HUES6 (cell line): ENCODE results near the gene CHD1.

Experiments used
- H3K27ac ChIP-seq: 2 replicates; pipeline ENCODE4 v1.7.0; 2013; ENCODE audit warnings: low read depth, mild to moderate bottlenecking, low read length, inconsistent platforms
- H3K27me3 ChIP-seq: 2 replicates; pipeline ENCODE4 v1.6.1; 2013; ENCODE audit warnings: low read length; ENCODE audit not compliant: control insufficient read depth, insufficient read depth
- H3K36me3 ChIP-seq: 2 replicates; pipeline ENCODE4 v1.6.1; 2013; ENCODE audit warnings: low read length; ENCODE audit not compliant: control insufficient read depth, insufficient read depth
- H3K4me1 ChIP-seq: 2 replicates; pipeline ENCODE4 v1.6.1; 2013; ENCODE audit warnings: low read length; ENCODE audit not compliant: control insufficient read depth, insufficient read depth
- H3K4me3 ChIP-seq: 2 replicates; pipeline ENCODE4 v1.5.1; 2013; ENCODE audit warnings: low read depth, low read length
- H3K9ac ChIP-seq: one replicate; pipeline ENCODE4 v1.6.1; 2013; ENCODE audit warnings: mild to moderate bottlenecking, low read length
- H3K9me3 ChIP-seq: 2 replicates; pipeline ENCODE4 v1.6.1; 2013; ENCODE audit warnings: low read depth, low read length; ENCODE audit not compliant: control insufficient read depth, insufficient read depth

CHD1 gene

DNA sequence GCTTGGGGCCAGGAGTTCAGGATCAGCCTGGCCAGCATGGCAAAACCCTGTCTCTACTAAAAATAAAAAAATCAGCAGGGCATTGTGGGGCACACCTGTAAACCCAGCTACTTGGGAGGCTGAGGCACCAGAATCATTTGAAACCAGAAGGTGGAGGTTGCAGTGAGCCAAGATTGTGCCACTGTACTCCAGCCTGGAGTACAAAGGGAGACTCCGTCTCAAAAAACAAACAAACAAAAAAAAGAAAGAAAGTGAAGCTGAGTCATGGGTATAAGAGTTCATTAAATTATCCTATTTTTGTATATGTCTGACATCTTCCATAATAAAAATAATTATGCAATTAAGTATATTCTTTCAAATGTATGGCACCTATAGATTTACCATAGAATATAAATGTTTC, 37.2 kb downstream of the CHD1 start:
- Histone ChIP-seq H3K4me1 (no peaks in the 10 kb centered on the region), H3K9me3 (no peaks in the 10 kb centered on the region), H3K27ac (no peak overlapping the region), H3K27me3 (no peaks in the 10 kb centered on the region), H3K9ac (no peak overlapping the region), H3K36me3 (peaks cover 99% of the 10 kb centered on the region), H3K4me3 (no peak overlapping the region)

DNA sequence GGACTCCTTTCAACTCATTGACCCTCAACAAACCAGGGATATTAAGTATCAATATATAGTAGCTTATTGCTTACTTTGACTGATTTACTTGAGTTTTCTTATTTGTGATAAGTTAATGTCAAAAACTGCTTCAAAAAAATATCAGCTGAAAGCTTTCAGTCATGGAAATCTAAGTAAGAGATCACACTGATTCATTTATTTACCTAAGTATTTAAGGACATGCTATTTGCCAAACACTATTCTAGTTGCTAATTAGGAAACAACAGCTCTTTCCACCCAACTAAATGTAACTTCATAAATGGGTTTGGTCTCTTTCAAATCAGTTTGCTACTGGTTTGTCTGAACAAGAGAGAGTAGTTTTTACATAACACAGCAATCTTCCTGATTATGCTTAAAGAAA, 48.2 kb downstream of the CHD1 start:
- Histone ChIP-seq H3K4me1 (no peaks in the 10 kb centered on the region), H3K27me3 (no peaks in the 10 kb centered on the region), H3K36me3 (peaks cover 92% of the 10 kb centered on the region), H3K4me3 (no peak overlapping the region), H3K27ac (no peak overlapping the region), H3K9ac (no peak overlapping the region), H3K9me3 (no peaks in the 10 kb centered on the region)

DNA sequence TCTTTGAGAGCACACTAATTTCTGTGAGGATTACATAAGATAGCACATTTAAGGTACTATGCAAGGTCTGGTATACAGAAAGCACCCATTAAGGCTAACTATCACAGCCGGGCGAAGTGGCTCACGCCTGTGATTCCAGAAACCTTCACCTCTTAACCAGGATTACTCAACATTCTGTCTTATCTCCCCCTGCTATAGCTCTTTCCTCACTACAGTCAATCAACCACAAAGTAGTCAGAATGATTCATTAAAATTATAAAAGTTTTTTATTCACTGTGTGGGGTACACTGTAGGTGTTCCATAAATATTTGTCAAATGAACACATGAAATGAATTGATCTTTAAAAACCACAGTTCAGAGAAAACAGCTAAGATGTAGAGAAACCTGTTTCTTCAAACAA, 48.7 kb downstream of the CHD1 start:
- Histone ChIP-seq H3K27ac (no peak overlapping the region), H3K4me1 (no peaks in the 10 kb centered on the region), H3K9ac (no peak overlapping the region), H3K27me3 (no peaks in the 10 kb centered on the region), H3K4me3 (no peak overlapping the region), H3K9me3 (no peaks in the 10 kb centered on the region), H3K36me3 (peaks cover 92% of the 10 kb centered on the region)

DNA sequence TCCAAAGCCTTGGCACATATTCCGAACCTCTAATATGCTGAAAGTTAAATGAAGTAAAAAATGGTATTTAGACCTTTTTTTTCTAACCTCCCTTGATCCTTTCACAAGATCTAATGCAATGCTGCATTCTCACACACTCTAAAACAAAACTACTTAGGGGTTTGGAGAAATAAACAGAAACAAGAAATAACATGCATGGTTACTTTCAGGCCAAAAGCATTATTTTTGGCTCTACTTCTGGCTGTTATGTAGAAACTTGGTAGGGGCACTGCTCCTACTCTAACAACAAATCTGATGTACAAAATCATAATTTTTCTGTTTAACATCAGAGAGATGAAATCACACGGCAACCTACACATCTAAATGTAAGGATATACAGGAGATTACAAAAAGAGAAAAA, 51.2 kb downstream of the CHD1 start:
- H3K4me3 ChIP-seq, result no peak overlapping the region
- H3K36me3 ChIP-seq, result peaks cover 96% of the 10 kb centered on the region
- no peaks in the 10 kb centered on the region for H3K4me1 ChIP-seq
- no peaks in the 10 kb centered on the region for H3K27me3 ChIP-seq
- H3K27ac ChIP-seq, result no peak overlapping the region
- H3K9me3 ChIP-seq, result no peaks in the 10 kb centered on the region
- H3K9ac ChIP-seq, result no peak overlapping the region

DNA sequence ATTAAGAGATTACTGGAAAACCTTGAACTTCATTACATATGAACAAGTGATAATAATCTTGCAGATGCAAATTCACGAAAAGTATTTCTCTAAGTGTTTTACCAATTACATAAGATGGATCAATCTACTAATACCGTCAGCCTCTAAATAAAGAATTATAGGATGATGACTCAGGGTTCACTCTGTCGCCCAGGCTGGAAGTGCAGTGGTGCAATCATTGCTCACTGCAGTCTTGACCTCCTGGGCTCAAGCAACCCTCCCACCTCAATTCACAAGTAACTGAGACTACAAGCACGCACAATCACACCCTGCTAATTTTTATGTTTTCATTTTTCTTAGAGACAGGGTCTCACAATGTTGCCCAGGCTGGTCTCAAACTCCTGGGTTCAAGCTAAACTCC, 56.1 kb downstream of the CHD1 start:
- no peaks in the 10 kb centered on the region for H3K4me1 ChIP-seq
- H3K27ac ChIP-seq, result no peak overlapping the region
- H3K4me3 ChIP-seq, result no peak overlapping the region
- H3K36me3 ChIP-seq, result peaks cover 99% of the 10 kb centered on the region
- no peaks in the 10 kb centered on the region for H3K9me3 ChIP-seq
- no peaks in the 10 kb centered on the region for H3K27me3 ChIP-seq
- no peak overlapping the region for H3K9ac ChIP-seq

DNA sequence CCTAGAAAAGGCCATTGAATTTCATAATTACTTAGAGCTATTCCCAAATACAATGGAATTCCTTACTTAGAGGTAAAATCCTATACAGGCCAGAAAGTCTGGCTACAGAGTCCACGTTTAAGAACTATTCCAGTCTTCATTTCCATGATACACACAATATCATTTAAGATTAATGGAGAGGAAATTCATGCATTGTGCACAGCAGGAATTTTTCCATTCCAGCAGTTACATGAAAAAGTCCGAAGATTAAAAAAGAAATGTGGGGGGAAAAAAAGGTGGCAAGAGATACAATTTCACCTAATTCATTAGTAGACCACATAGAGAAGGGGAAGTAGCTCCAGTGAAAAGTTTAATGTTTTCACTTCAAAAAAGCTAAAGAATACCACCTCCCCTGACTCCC, 63.1 kb downstream of the CHD1 start:
- Histone ChIP-seq H3K27me3 (no peaks in the 10 kb centered on the region), H3K9me3 (no peaks in the 10 kb centered on the region), H3K4me3 (no peak overlapping the region), H3K9ac (no peak overlapping the region), H3K36me3 (peaks cover 91% of the 10 kb centered on the region), H3K4me1 (no peaks in the 10 kb centered on the region), H3K27ac (no peak overlapping the region)

DNA sequence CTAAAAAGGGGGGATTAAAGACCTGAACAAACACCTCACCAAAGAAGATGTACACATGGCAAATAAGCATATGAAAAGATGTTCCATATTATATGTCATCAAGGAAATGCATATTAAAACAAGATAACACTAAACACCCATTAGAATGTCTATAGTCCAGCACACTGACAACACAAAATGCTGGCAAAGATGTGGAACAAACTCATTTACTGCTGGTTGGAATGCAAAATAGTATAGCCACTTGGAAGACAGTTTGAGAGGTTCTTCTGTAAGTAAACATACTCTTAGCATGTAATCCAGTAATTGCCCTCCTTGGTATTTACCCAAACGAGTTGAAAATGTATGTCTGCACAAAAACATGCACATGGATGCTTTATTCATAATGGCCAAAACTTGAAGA, 81.8 kb downstream of the CHD1 start:
- no peaks in the 10 kb centered on the region for H3K4me1 ChIP-seq
- H3K4me3 ChIP-seq, result no peak overlapping the region
- no peaks in the 10 kb centered on the region for H3K27me3 ChIP-seq
- H3K9ac ChIP-seq, result no peak overlapping the region
- H3K36me3 ChIP-seq, result no peaks in the 10 kb centered on the region; the same call in 1 of the 2 replicates
- H3K9me3 ChIP-seq, result peaks cover 34% of the 10 kb centered on the region
- no peak overlapping the region for H3K27ac ChIP-seq

DNA sequence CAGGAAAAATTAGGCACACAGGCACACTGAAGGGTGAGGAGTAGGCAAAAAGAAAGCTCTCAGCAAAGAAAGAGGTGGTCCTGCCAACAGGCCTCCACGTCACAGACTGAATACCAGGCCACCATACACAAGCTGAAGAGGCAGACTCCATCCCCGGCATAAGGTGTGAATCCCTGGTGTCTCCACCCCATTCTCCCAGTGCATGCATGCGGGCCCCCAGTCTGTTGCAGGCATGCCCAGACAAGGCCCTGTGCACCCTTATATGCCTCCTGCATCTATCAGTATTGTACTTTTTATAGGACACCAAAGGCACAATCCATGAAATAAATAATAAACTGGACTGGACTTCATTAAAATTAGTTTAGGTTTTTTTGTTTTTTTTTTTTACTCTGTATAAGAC, 82.3 kb downstream of the CHD1 start:
- H3K9ac ChIP-seq, result no peak overlapping the region
- H3K27me3 ChIP-seq, result no peaks in the 10 kb centered on the region
- peaks cover 34% of the 10 kb centered on the region for H3K9me3 ChIP-seq
- no peak overlapping the region for H3K4me3 ChIP-seq
- H3K36me3 ChIP-seq, result no peaks in the 10 kb centered on the region; the same call in 1 of the 2 replicates
- H3K27ac ChIP-seq, result no peak overlapping the region
- no peaks in the 10 kb centered on the region for H3K4me1 ChIP-seq

DNA sequence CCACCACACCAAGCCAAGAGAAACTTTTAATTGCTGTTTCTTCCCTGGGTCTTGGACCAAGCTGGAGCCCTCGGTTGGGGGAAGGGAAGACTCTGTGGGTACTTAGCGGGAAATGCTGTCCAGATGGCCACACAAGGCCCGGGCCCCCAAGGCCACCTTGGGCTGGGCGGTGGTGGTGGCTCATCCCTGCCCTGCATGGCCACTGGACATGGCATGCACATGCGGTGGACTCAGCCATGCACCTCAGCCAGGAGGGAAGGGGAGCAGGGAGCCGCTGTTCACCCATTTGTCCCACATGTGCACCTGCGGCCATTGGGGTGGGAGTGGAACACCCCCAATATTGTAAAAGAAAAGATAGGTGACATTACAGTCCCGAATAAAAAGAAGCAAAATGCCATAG, 82.9 kb downstream of the CHD1 start:
- Histone ChIP-seq H3K9me3 (peaks cover 34% of the 10 kb centered on the region), H3K27me3 (no peaks in the 10 kb centered on the region), H3K27ac (no peak overlapping the region), H3K9ac (no peak overlapping the region), H3K36me3 (no peaks in the 10 kb centered on the region; the same call in 1 of the 2 replicates), H3K4me3 (no peak overlapping the region), H3K4me1 (no peaks in the 10 kb centered on the region)

DNA sequence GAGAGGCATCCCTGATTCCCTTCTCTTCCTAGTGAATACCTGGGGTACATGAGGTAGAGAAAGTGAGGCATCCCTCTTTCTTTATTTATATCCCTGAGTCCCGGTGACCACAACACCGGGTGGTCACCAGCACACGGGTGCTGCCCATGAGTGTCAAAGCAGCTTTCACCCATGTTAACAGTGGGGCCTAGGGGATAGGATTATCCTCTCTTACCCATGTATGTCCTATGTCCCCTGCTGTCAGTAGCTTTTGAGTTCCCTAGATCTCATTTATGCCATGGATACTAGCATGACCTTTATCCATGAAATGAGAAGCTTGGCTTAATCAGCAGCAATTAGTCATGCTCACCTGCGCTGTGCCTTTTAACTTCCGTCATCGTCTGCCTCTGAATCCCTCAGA, 83.9 kb downstream of the CHD1 start:
- peaks cover 34% of the 10 kb centered on the region for H3K9me3 ChIP-seq
- no peak overlapping the region for H3K4me3 ChIP-seq
- H3K36me3 ChIP-seq, result no peaks in the 10 kb centered on the region; the same call in 1 of the 2 replicates
- H3K9ac ChIP-seq, result no peak overlapping the region
- H3K27me3 ChIP-seq, result no peaks in the 10 kb centered on the region
- no peak overlapping the region for H3K27ac ChIP-seq
- no peaks in the 10 kb centered on the region for H3K4me1 ChIP-seq

DNA sequence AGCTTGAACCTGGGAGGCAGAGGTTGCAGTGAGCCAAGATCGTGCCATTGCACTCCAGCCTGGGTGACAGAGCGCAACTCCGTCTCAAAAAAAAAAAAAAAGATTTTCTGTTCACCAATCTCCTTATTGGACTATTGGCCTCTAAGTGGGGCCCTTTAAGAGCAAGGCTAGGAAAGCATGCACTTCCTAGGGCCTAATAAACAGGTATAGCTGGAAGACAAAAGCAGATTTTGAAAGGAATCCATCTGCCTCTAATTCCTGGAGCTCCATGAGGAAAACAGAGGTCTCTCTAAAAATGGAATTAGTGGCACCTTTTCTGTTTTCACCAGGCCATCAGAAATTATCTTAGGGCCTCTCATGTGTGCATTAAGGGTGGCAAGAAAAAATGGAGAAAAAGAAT, 85.3 kb downstream of the CHD1 start:
- no peak overlapping the region for H3K27ac ChIP-seq
- H3K4me1 ChIP-seq, result no peaks in the 10 kb centered on the region
- H3K36me3 ChIP-seq, result no peaks in the 10 kb centered on the region; the same call in 1 of the 2 replicates
- no peaks in the 10 kb centered on the region for H3K27me3 ChIP-seq
- no peak overlapping the region for H3K4me3 ChIP-seq
- H3K9me3 ChIP-seq, result peaks cover 34% of the 10 kb centered on the region
- no peak overlapping the region for H3K9ac ChIP-seq

DNA sequence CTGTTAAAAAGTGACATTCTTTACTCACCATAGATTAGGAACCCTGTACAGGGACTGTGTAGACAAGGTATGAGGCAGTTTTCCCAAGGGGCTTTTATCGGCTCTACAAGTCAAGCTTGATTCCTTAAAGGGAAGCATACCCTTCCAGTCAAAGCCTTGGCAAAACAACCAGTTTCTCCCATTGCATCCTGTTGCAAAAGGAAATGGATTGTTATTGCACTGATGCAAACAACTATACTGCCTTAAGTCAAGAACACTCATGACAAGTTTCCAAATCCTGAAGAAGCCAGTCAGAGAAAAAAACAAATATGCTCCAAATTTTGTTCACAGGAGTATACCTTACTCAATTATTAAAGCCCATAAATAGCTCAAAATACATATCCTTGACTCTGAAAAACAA, 87.9 kb downstream of the CHD1 start:
- H3K4me1 ChIP-seq, result no peaks in the 10 kb centered on the region
- no peak overlapping the region for H3K27ac ChIP-seq
- peaks cover 29% of the 10 kb centered on the region for H3K9me3 ChIP-seq
- no peaks in the 10 kb centered on the region for H3K36me3 ChIP-seq
- H3K27me3 ChIP-seq, result no peaks in the 10 kb centered on the region
- H3K4me3 ChIP-seq, result no peak overlapping the region
- no peak overlapping the region for H3K9ac ChIP-seq
